Cardiac muscle cell (in vitro differentiated cells and primary cell): ENCODE measurements around the gene GRK5. TPM values are rescaled to one million over a fixed set of nuclear protein-coding genes. Genes with fewer than 3 reads are reported as not detected.

Experiments
- DNase-seq, 2 donors: peaks; one replicate each; pipeline versions ENCODE4 v3.0.0 to v3.0.0-alpha.2; 2010 to 2017; ENCODE audit warnings: low read depth in 1 of 2, low spot score in 1 of 2
- H3K27ac ChIP-seq: fragments of 200-600 bp; sonication (generic); 2 replicates; pipeline ENCODE4 v1.5.1; 2016
- H3K27me3 ChIP-seq: fragments of 200-600 bp; sonication (generic); 2 replicates; pipeline ENCODE4 v1.6.0; 2016; ENCODE audit warnings: control low read depth
- H3K36me3 ChIP-seq: fragments of 200-600 bp; sonication (generic); 2 replicates; pipeline ENCODE4 v1.5.1; 2016; ENCODE audit warnings: control low read depth
- H3K4me1 ChIP-seq: fragments of 200-600 bp; sonication (generic); 2 replicates; pipeline ENCODE4 v1.8.1; 2017; ENCODE audit warnings: low read depth, mild to moderate bottlenecking, mixed run types
- H3K4me3 ChIP-seq: fragments of 200-600 bp; sonication (generic); 2 replicates; pipeline ENCODE4 v1.5.1; 2016; ENCODE audit warnings: mild to moderate bottlenecking
- H3K9me3 ChIP-seq: fragments of 200-600 bp; sonication (generic); 2 replicates; pipeline ENCODE4 v1.5.1; 2017; ENCODE audit warnings: low read depth, mild to moderate bottlenecking, control low read depth
- polyA plus RNA-seq: library from polyadenylated mRNA; unstranded; fragments of >200 nt; fragmentation: Nextera tagmentation; extraction: Ambion mirVana; gene quantifications from 2 replicates; pipeline ENCODE4 v1.2.1, GENCODE V29; 2016
- total RNA-seq: library from RNA; depleted of rRNA; stranded (reverse); fragments of >200 nt; gene quantifications from 2 replicates; pipeline ENCODE4 v1.2.3, GENCODE V29; 2016
- TF ChIP-seq, protein P1 (sequence below): IDR thresholded peaks from 2 replicates; pipeline ENCODE4 v1.5.1; 2012; ENCODE audit warnings: low read depth, mild to moderate bottlenecking, low read length

GRK5 gene
- total and polyA plus RNA-seq, 2 experiments from 2014 or later: 3.5 to 18.3 TPM

DNA sequence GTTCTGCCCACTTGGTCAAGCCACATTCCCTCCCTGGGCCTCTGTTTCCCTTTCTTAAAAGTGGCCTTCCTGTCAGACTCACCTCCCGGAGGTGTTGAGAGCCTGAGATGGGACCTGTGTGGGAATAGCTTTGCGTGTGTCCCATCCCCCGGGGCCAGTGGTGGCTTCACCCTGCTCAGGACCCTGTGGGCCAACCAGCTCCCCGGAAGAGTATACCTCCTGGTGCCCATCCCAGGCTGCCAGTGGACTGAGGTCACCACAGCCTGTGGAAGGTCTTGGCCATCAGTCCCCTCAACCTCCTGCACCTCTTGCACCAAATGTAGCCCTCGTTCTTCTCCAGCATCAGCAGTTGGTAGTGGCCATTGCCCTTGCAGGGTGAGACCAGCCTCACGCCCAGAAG lies 190.0 kb downstream of the GRK5 start:
- no peak overlapping the region for H3K27ac ChIP-seq
- TF ChIP-seq, protein P1, sequence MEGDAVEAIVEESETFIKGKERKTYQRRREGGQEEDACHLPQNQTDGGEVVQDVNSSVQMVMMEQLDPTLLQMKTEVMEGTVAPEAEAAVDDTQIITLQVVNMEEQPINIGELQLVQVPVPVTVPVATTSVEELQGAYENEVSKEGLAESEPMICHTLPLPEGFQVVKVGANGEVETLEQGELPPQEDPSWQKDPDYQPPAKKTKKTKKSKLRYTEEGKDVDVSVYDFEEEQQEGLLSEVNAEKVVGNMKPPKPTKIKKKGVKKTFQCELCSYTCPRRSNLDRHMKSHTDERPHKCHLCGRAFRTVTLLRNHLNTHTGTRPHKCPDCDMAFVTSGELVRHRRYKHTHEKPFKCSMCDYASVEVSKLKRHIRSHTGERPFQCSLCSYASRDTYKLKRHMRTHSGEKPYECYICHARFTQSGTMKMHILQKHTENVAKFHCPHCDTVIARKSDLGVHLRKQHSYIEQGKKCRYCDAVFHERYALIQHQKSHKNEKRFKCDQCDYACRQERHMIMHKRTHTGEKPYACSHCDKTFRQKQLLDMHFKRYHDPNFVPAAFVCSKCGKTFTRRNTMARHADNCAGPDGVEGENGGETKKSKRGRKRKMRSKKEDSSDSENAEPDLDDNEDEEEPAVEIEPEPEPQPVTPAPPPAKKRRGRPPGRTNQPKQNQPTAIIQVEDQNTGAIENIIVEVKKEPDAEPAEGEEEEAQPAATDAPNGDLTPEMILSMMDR: no peak
- H3K27me3 ChIP-seq: no peaks in the 10 kb centered on the region
- DNase-seq: no peak
- peaks cover 4% of the 10 kb centered on the region for H3K4me1 ChIP-seq
- H3K4me3 ChIP-seq: no peak overlapping the region
- no peaks in the 10 kb centered on the region for H3K9me3 ChIP-seq
- H3K36me3 ChIP-seq: no peaks in the 10 kb centered on the region

DNA sequence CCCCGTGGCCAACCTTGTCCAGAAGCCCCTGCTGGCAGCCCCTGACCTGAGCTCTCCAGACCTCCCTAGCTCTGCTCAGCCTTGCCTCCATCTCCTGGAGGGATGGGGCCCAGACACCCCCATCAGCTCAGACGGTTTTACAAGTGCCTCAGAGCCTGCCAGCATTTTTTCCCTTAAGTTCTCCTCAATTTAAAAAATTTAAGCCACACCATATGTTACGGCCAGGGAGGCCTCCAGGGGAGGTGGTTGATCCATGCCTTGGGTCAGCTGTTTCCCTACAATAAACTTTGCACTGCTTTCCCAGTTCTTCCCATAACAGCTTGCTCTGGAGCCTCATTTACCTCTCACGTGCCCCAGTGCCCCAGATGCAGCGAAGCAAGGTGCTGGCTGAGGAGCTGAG lies 191.6 kb downstream of the GRK5 start:
- H3K36me3 ChIP-seq: no peaks in the 10 kb centered on the region
- H3K27ac ChIP-seq: no peak overlapping the region
- no peaks in the 10 kb centered on the region for H3K9me3 ChIP-seq
- TF ChIP-seq, protein P1: no peak
- no peaks in the 10 kb centered on the region for H3K4me1 ChIP-seq
- no peaks in the 10 kb centered on the region for H3K27me3 ChIP-seq
- H3K4me3 ChIP-seq: no peak overlapping the region
- no peak for DNase-seq

DNA sequence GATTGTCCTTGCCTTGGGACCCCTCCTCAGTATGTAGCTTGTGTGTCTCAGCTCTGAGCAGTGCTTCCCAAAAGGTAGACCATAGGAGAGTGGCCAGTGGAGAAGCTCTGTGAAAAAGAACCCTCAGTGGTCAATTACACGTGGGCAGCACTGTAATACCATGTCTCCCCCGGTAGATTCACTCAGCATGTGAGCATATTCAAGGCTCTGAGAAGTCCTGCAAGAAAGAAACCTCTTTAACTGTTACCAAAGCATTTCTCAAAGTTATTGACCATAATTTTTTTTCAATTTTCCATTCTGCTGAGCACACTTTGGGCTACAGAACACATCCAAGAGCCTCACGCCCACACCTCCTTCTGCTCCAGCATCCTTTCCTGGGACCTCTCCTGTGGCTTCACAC lies 192.1 kb downstream of the GRK5 start:
- Histone ChIP-seq H3K4me3 (no peak overlapping the region), H3K27ac (no peak overlapping the region), H3K9me3 (no peaks in the 10 kb centered on the region), H3K4me1 (no peaks in the 10 kb centered on the region), H3K27me3 (no peaks in the 10 kb centered on the region), H3K36me3 (no peaks in the 10 kb centered on the region)
- TF ChIP-seq, protein P1: no peak
- DNase-seq: no peak

DNA sequence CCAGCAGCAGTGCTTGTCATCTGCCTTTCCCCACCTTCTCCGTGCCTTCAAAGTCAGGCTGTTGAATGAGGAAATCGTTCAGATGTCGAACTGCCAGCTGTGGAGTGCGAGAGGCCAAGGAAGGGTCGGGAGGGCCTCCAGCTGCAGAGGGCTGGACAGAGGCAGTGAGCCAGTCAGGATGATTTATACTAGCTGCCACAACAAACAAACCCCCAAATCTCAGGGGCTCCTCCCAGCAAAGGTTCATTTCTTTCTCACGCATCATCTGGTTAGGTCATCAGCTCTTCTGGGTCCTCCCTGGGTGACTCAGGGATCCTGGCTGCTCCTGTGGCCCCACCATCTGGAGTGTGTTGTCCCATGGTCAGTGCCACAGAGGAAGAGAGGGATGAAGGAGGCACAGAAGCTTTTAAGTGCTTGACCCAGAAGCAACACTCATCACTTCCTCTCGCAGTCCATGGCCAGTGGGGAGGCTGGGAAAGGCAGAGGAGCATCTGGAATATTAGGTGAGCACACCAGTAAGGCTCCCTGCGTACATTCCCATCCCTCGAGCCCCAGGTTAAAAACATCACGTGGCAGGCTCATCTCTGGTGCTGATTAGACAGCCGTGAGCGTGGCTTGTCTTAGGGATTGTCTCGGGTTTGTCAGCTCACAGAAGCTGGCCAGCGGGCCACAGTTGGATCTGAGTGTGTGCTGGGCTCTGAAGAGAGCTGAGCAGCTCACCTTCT lies 194.5 kb downstream of the GRK5 start:
- Histone ChIP-seq H3K36me3 (no peaks in the 10 kb centered on the region), H3K27me3 (no peaks in the 10 kb centered on the region), H3K4me3 (no peak overlapping the region), H3K9me3 (no peaks in the 10 kb centered on the region), H3K27ac (no peak overlapping the region), H3K4me1 (no peaks in the 10 kb centered on the region)
- TF ChIP-seq, protein P1: no peak
- peak in 1 of 2 donors; percentile 78 for DNase-seq

DNA sequence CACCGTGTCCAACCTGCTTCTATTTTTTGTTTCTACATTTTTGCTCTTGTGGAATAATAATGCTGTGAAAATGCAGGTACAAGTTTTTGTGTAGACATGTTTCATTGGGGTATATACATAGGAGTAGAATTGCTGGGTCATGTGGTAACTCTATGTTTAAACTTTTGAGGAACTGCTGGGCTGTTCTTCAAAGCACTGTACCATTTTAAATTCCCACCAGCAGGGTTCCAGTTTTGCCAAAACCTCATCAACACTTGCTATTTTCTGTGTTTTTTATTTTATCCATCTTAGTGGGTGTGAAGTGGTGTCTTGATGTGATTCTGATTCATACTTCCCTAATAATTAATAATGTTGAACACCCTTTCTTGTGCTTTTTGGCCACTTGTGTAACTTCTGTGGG lies 196.6 kb downstream of the GRK5 start:
- H3K36me3 ChIP-seq: no peaks in the 10 kb centered on the region
- no peaks in the 10 kb centered on the region for H3K27me3 ChIP-seq
- H3K9me3 ChIP-seq: no peaks in the 10 kb centered on the region
- no peak overlapping the region for H3K4me3 ChIP-seq
- no peak overlapping the region for H3K27ac ChIP-seq
- H3K4me1 ChIP-seq: no peaks in the 10 kb centered on the region
- TF ChIP-seq, protein P1: no peak
- DNase-seq: no peak
